IMR-90 (cell line): ENCODE data around the gene SPSB2. TPM values are rescaled to one million over a fixed set of nuclear protein-coding genes. Genes with fewer than 3 reads are reported as not detected.
A peak's percentile ranks its signal among the peaks of the same experiment; 100 is the strongest.

Experiments used
- ATAC-seq: fragments of 200-7000 bp; cut with Tn5 transposase; 2 replicates; pipeline ENCODE4 v1.9.1; 2020; ENCODE audit warnings: low read depth, mild to moderate bottlenecking, moderate library complexity
- BruUV-seq: library from RNA; stranded (reverse); fragments of 400-500 nt; replicated peaks from 2 replicates; lab custom pipeline; 2021; lab: Mats Ljungman, UMichigan
- CTCF ChIA-PET: fragments of 300-600 bp; formaldehyde crosslinking; extraction: SDS; loops from one replicate; lab custom pipeline; 2021; ENCODE audit warnings: antibody characterized with exemption; lab: Yijun Ruan, JAX
- POLR2A ChIA-PET: fragments of 300-600 bp; sonication (Branson Sonifier 250); formaldehyde crosslinking; loops from one replicate; lab custom pipeline; 2022; ENCODE audit warnings: antibody characterized with exemption; ENCODE audit not compliant: unreplicated experiment; lab: Charles Lee
- DNase-seq: peaks from one replicate; pipeline ENCODE4 v3.0.0; 2013
- H2AFZ ChIP-seq: replicated peaks from 2 replicates; pipeline ENCODE3; 2013; ENCODE audit warnings: low read length, mild to moderate bottlenecking; ENCODE audit not compliant: poor library complexity
- H2AK5ac ChIP-seq: 2 replicates; pipeline ENCODE4 v1.6.1; 2013; ENCODE audit warnings: low read depth, low read length, inconsistent platforms
- H2AK9ac ChIP-seq: replicated peaks from 2 replicates; pipeline ENCODE3; 2013; ENCODE audit warnings: mild to moderate bottlenecking, low read depth, low read length, moderate library complexity; ENCODE audit not compliant: poor library complexity
- H2BK120ac ChIP-seq: 2 replicates; pipeline ENCODE4 v1.6.1; 2013; ENCODE audit warnings: low read depth, low read length, inconsistent platforms
- H2BK15ac ChIP-seq: 3 replicates; pipeline ENCODE4 v1.6.1; 2013; ENCODE audit warnings: low read depth, low read length, inconsistent platforms
- H2BK20ac ChIP-seq: 2 replicates; pipeline ENCODE4 v1.6.1; 2013; ENCODE audit warnings: low read depth, mild to moderate bottlenecking, inconsistent platforms, low read length, moderate library complexity
- H2BK5ac ChIP-seq: 2 replicates; pipeline ENCODE4 v1.6.1; 2013; ENCODE audit warnings: mild to moderate bottlenecking, low read depth, low read length, inconsistent platforms; ENCODE audit not compliant: poor library complexity, severe bottlenecking
- H3K14ac ChIP-seq: replicated peaks from 2 replicates; pipeline ENCODE4 v1.6.1; 2013; ENCODE audit warnings: low read depth, low read length, inconsistent platforms
- H3K18ac ChIP-seq: 2 replicates; pipeline ENCODE4 v1.6.1; 2013; ENCODE audit warnings: low read depth, low read length, control low read depth
- H3K23ac ChIP-seq: 2 replicates; pipeline ENCODE4 v1.6.1; 2013; ENCODE audit warnings: low read depth, low read length, inconsistent platforms
- H3K27ac ChIP-seq: 2 replicates; pipeline ENCODE4 v1.5.1; 2013; ENCODE audit warnings: mild to moderate bottlenecking, control low read depth, low read length; ENCODE audit not compliant: insufficient read depth
- H3K27me3 ChIP-seq: 2 replicates; pipeline ENCODE4 v1.6.1; 2013; ENCODE audit warnings: low read length; ENCODE audit not compliant: control insufficient read depth, insufficient read depth
- H3K36me3 ChIP-seq: 2 replicates; pipeline ENCODE4 v1.6.1; 2013; ENCODE audit warnings: low read length, mixed read lengths; ENCODE audit not compliant: control insufficient read depth, insufficient read depth
- H3K4ac ChIP-seq: 2 replicates; pipeline ENCODE4 v1.6.1; 2013; ENCODE audit warnings: low read depth, low read length, inconsistent platforms
- H3K4me1 ChIP-seq: 2 replicates; pipeline ENCODE4 v1.6.1; 2013; ENCODE audit warnings: low read length, mixed read lengths; ENCODE audit not compliant: control insufficient read depth, insufficient read depth
- H3K4me2 ChIP-seq: 2 replicates; pipeline ENCODE4 v1.6.1; 2013; ENCODE audit warnings: low read depth, mild to moderate bottlenecking, control low read depth, low read length, moderate library complexity
- H3K4me3 ChIP-seq: 2 replicates; pipeline ENCODE4 v1.5.1; 2013; ENCODE audit warnings: low read depth, mild to moderate bottlenecking, control low read depth, low read length, moderate library complexity; ENCODE audit not compliant: insufficient read depth
- H3K56ac ChIP-seq: 2 replicates; pipeline ENCODE4 v1.6.1; 2013; ENCODE audit warnings: low read length, inconsistent platforms; ENCODE audit not compliant: insufficient read depth; ENCODE audit errors: extremely low read depth
- H3K79me1 ChIP-seq, 2 experiments: 2 replicates each; pipeline ENCODE4 v1.6.1; 2013; ENCODE audit warnings: low read length in 2 of 2, inconsistent platforms in 1 of 2, low read depth in 1 of 2
- H3K9ac ChIP-seq: 2 replicates; pipeline ENCODE4 v1.6.1; 2013; ENCODE audit warnings: low read depth, low read length, control low read depth
- H3K9me1 ChIP-seq: 2 replicates; pipeline ENCODE4 v1.6.1; 2013; ENCODE audit warnings: low read length, inconsistent platforms; ENCODE audit not compliant: insufficient read depth
- H3K9me3 ChIP-seq: 2 replicates; pipeline ENCODE4 v1.6.1; 2013; ENCODE audit warnings: low read length; ENCODE audit not compliant: control insufficient read depth, insufficient read depth
- H4K20me1 ChIP-seq: 2 replicates; pipeline ENCODE4 v1.6.1; 2013; ENCODE audit warnings: low read length, inconsistent platforms; ENCODE audit not compliant: insufficient read depth
- H4K5ac ChIP-seq: 2 replicates; pipeline ENCODE4 v1.6.1; 2013; ENCODE audit warnings: mild to moderate bottlenecking, low read depth, low read length, control low read depth
- H4K8ac ChIP-seq, 2 experiments: 2 replicates each; pipeline ENCODE4 v1.6.1; 2013; ENCODE audit warnings: low read depth in 2 of 2, low read length in 2 of 2, control low read depth in 1 of 2, inconsistent platforms in 1 of 2
- H4K91ac ChIP-seq: 2 replicates; pipeline ENCODE4 v1.6.1; 2013; ENCODE audit warnings: low read depth, low read length, inconsistent platforms; ENCODE audit not compliant: insufficient read depth
- BHLHE40 ChIP-seq: fragments of 150-350 bp; IDR thresholded peaks from 2 replicates; pipeline ENCODE4 v1.6.1; 2016; ENCODE audit warnings: mild to moderate bottlenecking, low read depth, low read length
- CEBPB ChIP-seq: IDR thresholded peaks from 2 replicates; pipeline ENCODE4 v1.6.1; 2012; ENCODE audit warnings: low read depth, low read length, improper control_type of control experiment
- CHD1 ChIP-seq: IDR thresholded peaks from 2 replicates; pipeline ENCODE4 v1.6.1; 2012; ENCODE audit warnings: low read depth, low read length, improper control_type of control experiment
- CTCF ChIP-seq: conservative IDR thresholded peaks from 2 replicates; pipeline ENCODE4 v1.5.1; 2012; ENCODE audit warnings: mild to moderate bottlenecking, low read depth, low read length, improper control_type of control experiment
- ELK1 ChIP-seq: fragments of 150-350 bp; IDR thresholded peaks from 2 replicates; pipeline ENCODE4 v1.6.1; 2016; ENCODE audit warnings: low read depth, mild to moderate bottlenecking, low read length, moderate library complexity, borderline replicate concordance
- FOS ChIP-seq: fragments of 150-350 bp; IDR thresholded peaks from 2 replicates; pipeline ENCODE4 v1.6.1; 2016; ENCODE audit warnings: low read depth, low read length
- MAFK ChIP-seq: IDR thresholded peaks from 2 replicates; pipeline ENCODE4 v1.6.1; 2012; ENCODE audit warnings: low read depth, low read length, improper control_type of control experiment
- MAZ ChIP-seq: IDR thresholded peaks from 2 replicates; pipeline ENCODE4 v1.6.1; 2012; ENCODE audit warnings: low read depth, mild to moderate bottlenecking, low read length, improper control_type of control experiment, moderate library complexity, borderline replicate concordance
- MXI1 ChIP-seq: IDR thresholded peaks from 2 replicates; pipeline ENCODE4 v1.6.1; 2012; ENCODE audit warnings: low read depth, mild to moderate bottlenecking, low read length, moderate library complexity, borderline replicate concordance
- NFE2L2 ChIP-seq: fragments of 150-350 bp; IDR thresholded peaks from 2 replicates; pipeline ENCODE4 v1.6.1; 2016; ENCODE audit warnings: low read depth, mild to moderate bottlenecking, low read length
- POLR2A ChIP-seq: IDR thresholded peaks from 2 replicates; pipeline ENCODE4 v1.6.1; 2012; ENCODE audit warnings: mild to moderate bottlenecking, low read depth, low read length
- RAD21 ChIP-seq: IDR thresholded peaks from 2 replicates; pipeline ENCODE4 v1.6.1; 2012; ENCODE audit warnings: low read length, improper control_type of control experiment
- RCOR1 ChIP-seq: IDR thresholded peaks from 2 replicates; pipeline ENCODE4 v1.6.1; 2012; ENCODE audit warnings: mild to moderate bottlenecking, low read length, improper control_type of control experiment; ENCODE audit not compliant: insufficient replicate concordance
- RFX5 ChIP-seq: IDR thresholded peaks from 2 replicates; pipeline ENCODE4 v1.8.0; 2012; ENCODE audit warnings: low read depth, mild to moderate bottlenecking, low read length, moderate library complexity
- SMC3 ChIP-seq: fragments of 150-350 bp; IDR thresholded peaks from 2 replicates; pipeline ENCODE4 v1.6.1; 2016; ENCODE audit warnings: low read depth, mild to moderate bottlenecking, antibody characterized with exemption, low read length, moderate library complexity
- USF2 ChIP-seq: fragments of 150-350 bp; IDR thresholded peaks from 2 replicates; pipeline ENCODE4 v1.6.1; 2017; ENCODE audit warnings: mild to moderate bottlenecking, antibody characterized with exemption, low read length, low read depth
- WGBS, 2 experiments: methylation state at CpG; one replicate each; pipeline versions ENCODE4 v1.1.5 to v1.1.7; 2013; ENCODE audit warnings: missing lambda C conversion rate in 2 of 2; ENCODE audit not compliant: insufficient read length in 1 of 2; ENCODE audit errors: extremely low coverage in 2 of 2; 5-methylcytosine and 5-hydroxymethylcytosine counted together
- dilution Hi-C: fragments of 300-500 bp; cut with HindIII; formaldehyde crosslinking; loops from one replicate; pipeline ENCODE4 v1.14.3; 2018; ENCODE audit warnings: low sequenced_read_pairs; ENCODE audit not compliant: unreplicated experiment
- in situ Hi-C: fragments of 300-500 bp; cut with MboI; formaldehyde crosslinking; loops from 3 replicates; pipeline ENCODE4 v1.14.3; 2019; ENCODE audit warnings: low sequenced_read_pairs, inconsistent platforms, mixed read lengths
- intact Hi-C: fragments of 100-400 bp; cut with micrococcal nuclease; formaldehyde crosslinking; loops from 2 replicates; pipeline ENCODE4 v1.10.0; 2022
- polyA plus RNA-seq, 3 experiments: library from polyadenylated mRNA; depleted of rRNA; stranded (reverse); fragments of >200 nt; gene quantifications; 2 replicates each; pipeline ENCODE4 v1.2.3, GENCODE V29; 2012; ENCODE audit warnings: low replicate concordance in 1 of 3
- total RNA-seq: library from RNA; depleted of rRNA; stranded (reverse); fragments of >200 nt; gene quantifications from 2 replicates; pipeline ENCODE4 v1.2.3, GENCODE V29; 2012

SPSB2 gene
- total and polyA plus RNA-seq, 2 of the 4 experiments (the other 2 are of a cell fraction): 1.3 to 4.1 TPM

- no peak overlapping the region for H2AFZ ChIP-seq
- H2AK9ac ChIP-seq: peak overlapping the region; percentile 78
- H3K27ac ChIP-seq: no peak overlapping the region; the same call in 1 of the 2 replicates
- DNase-seq (no peak), ATAC-seq (no peak)
- no peak overlapping the region for H2AK5ac ChIP-seq
- H2BK120ac ChIP-seq: no peak overlapping the region
- intact Hi-C loops (no loop called here), in situ Hi-C loops (no loop called here), dilution Hi-C loops (no loop called here)
- no peak overlapping the region for H3K14ac ChIP-seq
- POLR2A ChIA-PET: no interaction called here
- H2BK15ac ChIP-seq: no peak overlapping the region
- no peak overlapping the region for H2BK20ac ChIP-seq
- no peak overlapping the region for H3K56ac ChIP-seq
- H3K4me2 ChIP-seq: peak overlapping the region; percentile 10
- H4K8ac ChIP-seq: no peak overlapping the region
- H3K23ac ChIP-seq: no peak overlapping the region; the same call in 1 of the 2 replicates
- H4K20me1 ChIP-seq: peaks cover 15% of the 10 kb centered on the region
- no peaks in the 10 kb centered on the region for H3K9me1 ChIP-seq
- no CpG with 5 or more reads among the region's 10 CpGs for WGBS, 2 experiments
- H3K4ac ChIP-seq: peak overlapping the region; percentile 28; the same call in 1 of the 2 replicates
- H3K18ac ChIP-seq: no peak overlapping the region
- H3K36me3 ChIP-seq: peaks cover 35% of the 10 kb centered on the region
- no peak overlapping the region for H4K5ac ChIP-seq
- H3K9me3 ChIP-seq: no peaks in the 10 kb centered on the region
- H4K91ac ChIP-seq: no peak overlapping the region; the same call in 1 of the 2 replicates
- peak overlapping the region; percentile 25; the same call in 1 of the 2 replicates for H3K4me3 ChIP-seq
- CTCF ChIA-PET: interaction anchor here (2.7 kb wide), 1 partner anchor 14 kb away, joined by 11 read pairs; no protein-coding TSS in a partner anchor
- peak overlapping the region; percentile 69; the same call in 1 of the 2 replicates for H3K9ac ChIP-seq
- TF ChIP-seq RFX5: no peak
- no peak for TF ChIP-seq BHLHE40
- TF ChIP-seq POLR2A: no peak
- no peak for TF ChIP-seq USF2
- no peak for TF ChIP-seq MAFK
- TF ChIP-seq FOS: no peak
- TF ChIP-seq SMC3: no peak
- no peak for TF ChIP-seq CHD1
- TF ChIP-seq ELK1: no peak
- TF ChIP-seq CEBPB: no peak
- TF ChIP-seq RAD21: no peak
- no peak for TF ChIP-seq NFE2L2
- no peak for TF ChIP-seq CTCF
- TF ChIP-seq MXI1: no peak
- no peak for TF ChIP-seq RCOR1
- TF ChIP-seq MAZ: no peak
- peaks cover 20 to 43% of the 10 kb centered on the region in 2 experiments for H3K79me1 ChIP-seq
- H3K4me1 ChIP-seq: peaks cover 5% of the 10 kb centered on the region
- H3K27me3 ChIP-seq: no peaks in the 10 kb centered on the region
- no peak overlapping the region for H2BK5ac ChIP-seq
- no TSS peak for BruUV-seq
Measured at GRCh38 chr12:6849976-6850560, 23.0 kb downstream of the SPSB2 start.
